GM19395 (cell line): Measurements from ENCODE around the gene PTPRR.
A peak's percentile ranks its signal among the peaks of the same experiment; 100 is the strongest.
"Not testable (repeated sequence)": the region's sequence is repeated elsewhere in the genome, so short reads cannot be mapped to it uniquely, and the experiment has no call there.

Experiments
- ATAC-seq: cut with Tn5 transposase; IDR thresholded peaks from one replicate; pipeline ENCODE4 v1.9.1; 2021; ENCODE audit warnings: mild to moderate bottlenecking, moderate library complexity; ENCODE audit not compliant: unreplicated experiment

PTPRR gene

DNA sequence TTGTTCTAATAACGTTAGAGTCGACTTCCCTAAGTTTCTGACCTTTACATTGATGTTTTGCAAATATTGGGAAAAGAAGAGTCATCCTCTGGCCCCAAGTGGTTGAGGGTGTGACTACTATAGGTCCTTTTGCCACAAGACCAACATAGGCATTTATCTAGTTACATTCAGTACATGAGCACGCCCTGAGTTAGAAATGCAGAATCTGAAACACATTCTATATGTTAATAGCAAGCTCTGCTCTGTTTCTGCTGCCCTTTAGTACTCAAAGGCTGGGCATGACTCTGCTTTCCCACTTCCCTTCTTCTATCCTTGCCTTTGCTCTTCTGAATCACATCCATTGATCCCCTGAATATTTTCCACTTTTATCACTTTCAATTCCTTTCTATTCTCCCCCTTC is 168.2 kb downstream of the PTPRR start:
- ATAC-seq = no peak

DNA sequence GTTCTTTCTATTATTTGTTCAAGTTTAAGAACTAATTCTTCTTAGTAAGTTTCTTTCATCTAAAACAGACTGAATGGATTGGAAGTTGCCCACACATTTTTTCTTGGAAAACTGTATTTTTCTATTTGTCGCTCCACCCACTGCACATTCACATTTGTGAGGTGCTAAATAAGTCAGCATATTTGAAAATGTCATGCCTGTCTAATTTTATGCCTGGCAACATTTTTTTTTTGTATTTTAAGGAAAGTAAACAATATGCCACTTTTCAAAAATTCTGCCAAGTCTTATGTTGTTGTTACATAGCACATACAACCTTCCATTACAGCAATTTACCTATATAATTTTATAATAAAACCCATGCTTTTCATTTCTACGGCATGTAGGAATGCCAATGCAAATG is 170.6 kb downstream of the PTPRR start:
- ATAC-seq = no peak

DNA sequence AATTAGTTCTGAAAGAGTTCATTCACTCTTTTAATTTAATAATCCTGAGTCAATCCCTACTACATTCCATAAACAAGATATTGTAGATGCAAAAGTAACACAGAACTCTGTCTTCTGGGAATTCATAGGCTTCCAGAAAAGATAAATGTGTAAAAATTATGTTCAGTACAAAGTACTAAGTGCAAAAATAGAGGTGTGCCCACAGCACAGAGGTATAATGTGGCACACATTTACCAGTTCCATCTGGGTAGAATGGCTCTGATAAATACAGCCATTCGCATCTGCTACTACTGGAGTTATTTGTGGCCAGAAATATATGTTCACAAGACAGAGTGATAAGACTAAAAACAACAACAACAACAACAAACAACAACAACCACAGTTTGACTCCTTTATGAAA is 171.7 kb downstream of the PTPRR start:
- ATAC-seq = no peak

DNA sequence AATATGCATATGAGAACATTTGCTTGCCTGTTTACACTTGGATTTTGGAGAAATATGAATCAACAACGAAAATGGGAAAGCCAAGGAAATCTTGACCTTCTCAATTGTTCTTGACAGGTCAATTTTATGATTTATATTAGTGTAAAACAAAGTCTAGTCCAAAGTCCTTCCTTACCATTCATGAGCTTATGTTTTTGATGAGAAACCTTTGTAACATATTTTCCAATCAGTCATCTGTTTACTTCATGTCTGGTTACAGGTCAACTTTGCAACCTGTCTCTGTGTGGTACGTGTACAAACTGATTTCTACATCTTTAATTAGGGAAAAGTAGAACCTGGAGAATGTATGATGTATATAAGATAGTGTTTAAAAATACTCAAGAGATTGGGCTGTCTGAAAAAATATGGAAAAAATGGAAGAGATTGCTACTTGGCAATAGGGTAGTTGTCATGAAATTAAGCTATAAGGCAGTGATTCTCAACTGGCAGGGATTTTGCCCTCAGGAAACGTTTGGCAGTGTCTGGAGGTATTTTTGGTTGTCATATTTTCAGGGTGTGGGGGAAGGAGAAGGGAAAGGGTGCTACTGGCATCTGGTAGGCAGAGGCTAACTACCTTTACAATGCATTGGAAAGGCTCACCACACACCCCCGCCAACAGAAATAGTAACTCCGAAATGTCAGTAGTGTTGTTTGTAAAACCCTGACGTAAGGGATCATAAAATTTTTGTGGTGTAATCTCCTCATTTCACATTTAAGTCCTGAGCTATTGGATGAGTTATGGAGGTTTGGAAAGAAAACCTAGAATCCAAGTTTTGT is 172.9 kb downstream of the PTPRR start:
- no peak for ATAC-seq

DNA sequence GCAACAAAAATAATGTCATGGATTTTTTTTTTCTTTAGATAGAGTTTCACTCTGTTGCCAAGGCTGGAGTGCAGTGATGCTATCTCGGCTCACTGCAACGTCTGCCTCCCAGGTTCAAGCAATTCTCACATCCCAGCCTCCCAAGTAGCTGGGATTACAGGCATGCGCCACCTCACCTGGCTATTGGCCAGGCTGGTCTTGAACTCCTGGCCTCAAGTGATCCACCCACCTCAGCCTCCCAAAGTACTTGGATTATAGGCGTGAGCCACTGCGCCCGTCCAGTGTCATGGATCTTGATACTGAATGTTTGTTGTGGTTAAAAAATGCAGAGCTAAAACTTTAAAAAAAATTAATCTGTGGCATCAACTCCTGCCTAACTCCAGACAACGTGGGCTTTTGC is 175.5 kb downstream of the PTPRR start:
- no peak for ATAC-seq

DNA sequence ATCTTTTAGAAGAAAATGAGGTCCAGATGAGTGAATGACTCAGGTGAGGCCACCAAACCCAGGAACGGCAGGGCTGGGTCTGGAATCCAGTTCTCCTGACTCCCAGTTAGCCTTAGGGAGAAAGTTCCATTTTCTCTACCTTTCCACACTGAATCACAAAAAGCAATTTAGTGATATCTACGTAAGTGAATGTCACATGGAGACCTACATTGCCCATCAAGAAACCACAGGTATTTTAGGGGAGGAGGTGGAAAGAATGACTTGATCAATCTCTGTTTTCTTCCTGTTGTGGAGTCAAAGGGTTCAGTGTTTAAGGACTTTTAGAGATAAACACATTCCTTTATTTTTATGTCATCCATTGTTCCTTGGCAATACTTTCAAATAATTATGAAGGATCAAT is 176.4 kb downstream of the PTPRR start:
- no peak for ATAC-seq

DNA sequence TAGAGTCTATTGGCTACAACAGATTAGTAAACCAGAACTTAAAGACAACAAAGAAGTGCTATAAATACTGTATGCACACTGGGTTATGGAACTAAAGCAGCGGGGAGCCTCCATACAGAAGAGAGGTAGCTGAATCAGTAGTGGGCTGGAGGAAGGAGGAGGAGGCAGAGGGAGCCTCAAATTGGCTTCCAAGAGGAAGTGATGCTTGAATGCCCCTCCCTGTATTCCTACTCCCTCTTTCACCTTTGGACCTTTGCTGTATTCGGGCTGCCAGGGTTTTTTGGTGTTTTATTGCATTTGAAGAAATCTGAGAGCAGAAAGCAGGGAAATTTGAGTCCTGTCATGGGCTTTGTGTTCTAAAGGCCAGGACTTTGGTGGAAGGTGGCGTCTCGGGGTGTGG is 179.3 kb downstream of the PTPRR start:
- ATAC-seq = no peak

DNA sequence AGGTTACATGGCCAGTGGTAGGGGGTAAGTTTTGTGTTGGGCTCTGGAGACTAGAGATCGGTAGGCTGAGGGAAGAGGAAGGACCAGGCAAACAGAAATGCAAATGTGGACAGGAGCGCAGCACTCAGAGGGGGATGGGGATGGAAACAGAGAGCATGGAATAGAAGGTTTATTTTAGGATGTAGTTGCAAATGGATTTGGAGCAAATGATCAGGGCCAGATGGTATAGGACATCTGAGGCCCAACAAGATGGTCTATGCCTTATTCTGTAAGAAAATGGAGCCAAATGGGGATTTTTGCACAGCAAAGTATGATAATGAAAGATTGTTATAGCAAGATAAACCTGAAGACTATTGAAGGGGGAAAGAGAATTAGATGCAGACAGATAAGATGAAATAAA is 180.8 kb downstream of the PTPRR start:
- ATAC-seq = no peak

DNA sequence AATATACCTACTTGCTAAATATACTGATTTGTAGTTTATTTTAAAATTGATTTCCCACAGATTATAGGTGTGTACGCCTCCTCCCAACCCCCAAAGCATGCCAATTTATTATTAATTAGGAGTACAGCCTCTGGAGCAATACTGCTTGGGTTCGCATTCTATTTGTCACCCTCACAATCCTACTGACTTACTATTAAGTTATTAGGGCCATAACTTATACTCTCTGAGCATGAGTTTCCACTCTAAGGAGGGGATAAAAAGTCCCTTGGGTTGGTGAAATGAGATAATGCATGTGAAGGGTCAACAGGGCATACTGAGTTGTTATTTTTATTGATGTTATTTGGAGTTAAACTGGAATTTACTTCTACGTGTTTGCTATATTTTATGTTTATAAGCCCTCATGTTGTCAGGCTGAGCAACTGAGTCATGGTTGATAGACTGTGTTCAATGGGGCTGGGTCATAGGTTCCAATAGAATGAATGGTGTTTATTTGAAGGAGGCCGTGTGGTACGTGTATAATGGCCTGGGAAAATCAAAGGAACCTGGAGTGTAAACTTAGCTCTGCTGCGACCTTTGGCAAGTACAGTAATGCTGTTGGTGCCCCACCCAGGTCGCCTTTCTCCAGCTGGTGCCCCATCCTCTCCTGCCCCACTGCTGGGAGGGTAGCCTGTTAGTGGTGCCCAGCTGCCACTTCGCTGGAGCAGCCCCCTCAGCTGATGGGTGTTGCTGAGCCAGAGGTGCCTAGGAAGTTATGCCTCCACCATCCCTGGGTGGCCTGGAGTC is 184.0 kb downstream of the PTPRR start:
- no peak for ATAC-seq

DNA sequence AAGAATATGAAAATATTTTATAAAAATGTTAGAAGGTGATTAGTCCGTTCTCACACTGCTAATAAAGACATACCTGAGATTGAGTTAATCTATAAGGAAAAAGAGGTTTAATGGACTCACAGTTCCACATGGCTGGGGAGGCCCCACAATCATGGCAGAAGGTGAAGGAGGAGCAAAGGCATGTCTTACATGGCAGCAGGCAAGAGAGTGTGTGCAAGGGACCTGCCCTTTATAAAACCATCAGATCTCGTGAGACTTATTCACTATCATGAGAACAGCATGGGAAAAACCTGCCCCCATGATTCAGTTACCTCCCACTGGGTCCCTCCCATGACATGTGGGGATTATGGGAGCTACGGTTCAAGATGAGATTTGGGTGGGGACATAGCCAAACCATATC is 185.3 kb downstream of the PTPRR start:
- not testable (repeated sequence) for ATAC-seq

DNA sequence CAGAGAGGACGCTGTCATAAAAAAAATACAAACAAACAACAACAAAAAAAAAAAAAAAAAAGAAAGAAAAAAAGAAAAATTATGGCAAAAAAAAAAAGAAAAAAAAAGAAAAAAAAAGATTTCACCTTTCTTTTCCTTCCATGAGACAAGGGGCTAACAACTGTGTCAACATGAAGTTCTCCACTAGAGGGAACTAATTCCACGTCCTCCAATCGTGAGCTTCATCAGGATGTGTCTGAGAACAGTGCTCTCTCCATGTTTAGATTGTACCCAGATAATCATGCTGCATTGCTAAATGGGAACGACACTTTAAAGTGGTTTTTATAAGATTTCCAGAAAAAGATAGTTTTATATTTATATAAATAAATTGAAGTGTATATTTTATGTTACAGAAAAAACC is 187.2 kb downstream of the PTPRR start:
- ATAC-seq = peak; percentile 89

DNA sequence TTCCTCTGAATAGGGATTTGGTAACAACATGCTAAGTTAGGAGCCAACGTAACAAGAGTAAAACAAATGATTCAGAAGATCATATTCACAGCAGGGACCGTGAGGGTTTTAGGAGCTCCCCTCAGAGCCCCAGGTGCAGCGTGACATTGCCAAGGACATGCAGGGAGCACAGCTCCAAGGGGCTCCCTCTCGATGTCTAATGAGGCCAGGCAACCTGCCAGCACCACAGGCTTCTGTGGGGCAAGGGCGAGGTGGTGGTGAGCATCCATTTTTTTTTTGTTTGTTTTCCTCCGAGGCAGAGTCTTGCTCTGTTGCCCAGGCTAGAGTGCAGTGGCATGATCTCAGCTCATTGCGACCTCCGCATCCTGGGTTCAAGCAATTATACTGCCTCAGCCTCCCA is 188.3 kb downstream of the PTPRR start:
- ATAC-seq = no peak

DNA sequence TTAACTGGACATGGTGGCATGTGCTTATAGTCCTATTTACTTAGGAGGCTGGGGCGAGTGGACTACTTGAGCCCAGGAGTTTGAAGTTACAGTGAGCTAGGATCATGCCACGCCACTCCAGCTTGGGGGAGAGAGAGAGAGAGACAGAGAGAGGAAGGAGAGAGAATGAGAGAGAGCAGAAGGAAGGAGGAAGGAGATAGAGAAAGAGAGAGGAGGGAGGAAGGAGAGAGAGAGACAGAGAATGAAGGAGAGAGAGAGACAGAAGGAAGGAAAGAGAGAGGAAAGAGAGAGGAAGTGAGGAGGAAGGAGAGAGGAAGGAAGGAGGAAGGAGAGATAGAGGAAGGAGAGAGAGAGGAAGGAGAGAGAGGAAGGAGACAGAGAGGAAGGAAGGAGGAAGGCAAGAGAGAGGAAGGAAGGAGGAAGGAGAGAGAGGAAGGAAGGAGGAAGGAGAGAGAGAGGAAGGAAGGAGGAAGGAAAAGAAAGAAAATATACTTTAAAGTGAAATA is 189.8 kb downstream of the PTPRR start:
- ATAC-seq = no peak

DNA sequence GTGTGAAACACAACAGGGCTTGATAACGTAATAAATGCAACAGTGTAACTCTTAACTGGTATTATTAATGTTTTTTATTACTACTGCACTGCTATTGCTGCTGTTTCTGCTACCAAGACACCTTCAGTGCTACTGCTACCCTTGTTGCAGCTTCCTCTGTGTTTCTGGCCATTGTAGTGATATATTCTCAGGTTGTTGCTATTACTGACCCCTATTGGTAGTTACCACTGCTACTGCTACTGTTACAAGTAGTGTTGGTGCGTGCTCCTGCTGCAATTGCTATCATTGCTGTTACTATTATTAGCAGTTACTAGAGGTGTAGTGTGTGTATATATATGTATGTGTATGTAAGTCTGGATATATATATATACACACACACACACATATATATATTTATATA is 196.1 kb downstream of the PTPRR start:
- no peak for ATAC-seq

DNA sequence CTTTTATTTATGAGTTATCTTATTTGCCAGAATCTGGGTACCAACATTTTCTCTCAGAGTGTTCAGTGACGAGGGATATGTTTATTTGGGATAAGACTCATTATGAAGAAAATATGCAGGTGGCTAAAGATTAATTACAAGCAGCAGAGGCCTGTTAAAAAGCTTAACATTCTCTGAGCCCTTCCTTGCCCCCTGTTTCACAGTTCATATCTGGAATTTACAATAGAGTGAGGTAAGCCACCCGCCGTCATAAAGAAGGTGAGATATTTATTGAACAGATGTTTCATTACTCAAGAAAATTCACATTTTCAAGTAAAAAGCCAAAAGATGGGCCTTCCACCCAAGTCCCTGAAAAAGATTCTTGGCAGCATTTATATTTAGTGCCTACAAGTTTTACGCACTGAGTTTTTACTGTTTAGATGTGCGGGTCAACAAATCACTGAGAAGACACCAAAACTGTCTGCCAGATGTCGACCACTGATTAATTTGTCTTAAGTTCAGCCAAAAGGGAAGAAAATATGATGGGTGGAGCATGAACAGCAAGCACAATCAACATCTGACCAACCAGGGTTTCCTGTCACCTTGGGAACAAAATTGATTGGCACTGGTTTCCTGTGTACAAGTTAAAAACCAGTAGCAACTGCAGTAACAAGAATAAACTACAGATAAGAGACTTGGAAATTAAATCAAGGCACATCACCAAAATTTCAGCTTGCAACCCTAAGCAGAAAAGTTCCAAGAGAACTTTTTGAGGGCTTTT is 197.8 kb downstream of the PTPRR start:
- no peak for ATAC-seq

DNA sequence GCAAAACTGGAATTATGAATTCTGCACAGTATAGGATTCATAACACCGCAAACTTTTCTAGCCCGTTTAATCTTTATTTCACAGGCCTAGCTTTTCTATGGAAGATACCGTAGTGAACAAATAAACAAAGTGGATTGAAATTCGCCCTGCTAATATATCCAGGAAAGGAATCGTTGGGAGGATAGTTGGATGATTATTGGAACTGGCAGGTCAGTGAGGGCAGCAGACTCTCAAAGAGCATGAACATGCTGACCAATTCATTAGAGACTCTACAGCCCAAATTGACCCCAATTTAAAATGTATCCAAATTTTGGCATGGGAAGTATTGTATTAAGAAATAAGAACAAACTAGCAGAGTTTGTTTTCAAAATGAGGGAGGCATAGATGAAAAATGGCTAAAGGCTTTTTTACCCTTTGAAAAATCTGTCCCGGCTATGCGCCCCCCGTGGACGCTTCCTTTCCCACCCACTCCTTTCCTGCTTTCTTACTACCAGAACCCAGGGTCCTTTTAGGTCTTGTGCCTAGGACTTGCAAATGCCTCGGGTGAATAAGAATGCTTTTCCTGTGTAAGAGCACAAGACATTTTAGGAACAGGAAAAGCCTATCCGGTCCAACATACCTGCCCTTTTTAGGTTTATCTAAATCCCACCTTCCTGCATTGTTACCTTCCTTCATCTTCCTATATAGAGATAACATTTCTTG is 198.7 kb downstream of the PTPRR start:
- no peak for ATAC-seq

DNA sequence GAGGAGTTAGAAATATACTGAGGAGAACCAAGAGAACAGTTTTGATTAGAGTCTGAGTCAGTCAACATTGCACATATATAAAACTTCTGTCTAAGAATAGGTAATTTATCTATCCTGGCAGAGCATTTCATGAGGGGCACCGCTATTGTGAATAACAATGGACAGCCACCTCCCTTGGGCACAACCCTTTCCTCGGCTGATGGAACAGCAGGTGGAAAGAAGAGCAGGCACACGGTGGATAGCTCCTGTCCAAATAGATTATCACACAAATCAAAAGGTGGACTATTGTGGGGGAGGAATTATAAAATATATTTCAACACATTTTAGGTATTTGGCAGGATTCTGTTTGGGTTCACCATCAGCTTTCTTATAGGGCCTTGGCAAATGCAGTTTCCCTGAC is 199.3 kb downstream of the PTPRR start:
- ATAC-seq = no peak

DNA sequence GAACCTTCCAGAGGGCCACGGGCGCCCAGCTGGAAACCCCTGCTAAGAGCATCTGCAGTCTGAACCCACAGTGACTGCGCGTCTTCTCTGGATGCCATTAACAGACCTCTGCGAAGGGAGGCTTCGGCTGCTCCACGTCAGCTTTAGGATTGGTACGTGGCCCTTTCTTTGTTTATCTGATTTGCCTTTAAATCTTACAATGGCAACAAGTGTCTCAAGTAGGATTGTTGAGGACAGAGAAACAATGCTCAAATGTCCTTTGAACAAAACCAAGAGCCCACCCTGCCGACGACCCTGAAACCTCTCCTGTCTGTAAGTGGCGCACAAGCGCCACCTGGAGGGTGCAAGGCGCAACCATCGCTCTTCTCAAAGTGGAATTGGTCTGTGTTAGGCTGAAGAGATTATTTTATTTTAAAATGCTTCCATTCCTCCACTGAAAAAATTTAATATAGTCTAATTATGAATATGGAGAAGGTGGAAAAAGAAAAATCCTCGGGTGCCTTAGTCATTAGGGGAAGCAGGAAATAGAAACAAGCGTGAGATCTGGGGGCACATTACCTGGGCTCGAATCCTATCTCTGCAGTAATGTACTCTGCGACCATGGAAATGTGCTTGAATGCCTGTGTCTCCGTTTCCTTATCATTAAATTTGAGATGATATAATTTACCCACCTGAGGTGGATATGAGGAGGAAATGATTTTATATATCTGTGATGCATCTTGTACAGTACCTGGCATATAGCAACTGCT is 200.7 kb downstream of the PTPRR start:
- ATAC-seq = peak; percentile 60

DNA sequence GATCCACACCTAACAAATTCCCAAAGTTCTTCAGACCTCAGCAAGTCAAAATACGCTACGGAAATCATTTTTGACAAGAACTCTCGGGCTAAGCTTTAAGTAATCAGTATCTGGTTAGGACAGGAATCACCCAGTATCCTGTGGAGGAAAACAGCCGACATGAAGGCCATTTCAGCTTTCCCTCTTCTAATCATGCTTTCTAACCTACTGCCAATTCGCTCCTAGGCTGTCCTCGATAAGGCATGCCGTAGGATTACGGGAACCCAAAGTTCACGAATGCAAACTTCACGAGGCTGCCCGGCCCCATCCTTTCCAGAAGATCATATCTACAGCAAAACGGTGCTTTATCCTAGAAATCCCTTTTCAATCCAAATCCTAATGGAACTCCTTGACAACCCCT is 201.5 kb downstream of the PTPRR start:
- no peak for ATAC-seq

DNA sequence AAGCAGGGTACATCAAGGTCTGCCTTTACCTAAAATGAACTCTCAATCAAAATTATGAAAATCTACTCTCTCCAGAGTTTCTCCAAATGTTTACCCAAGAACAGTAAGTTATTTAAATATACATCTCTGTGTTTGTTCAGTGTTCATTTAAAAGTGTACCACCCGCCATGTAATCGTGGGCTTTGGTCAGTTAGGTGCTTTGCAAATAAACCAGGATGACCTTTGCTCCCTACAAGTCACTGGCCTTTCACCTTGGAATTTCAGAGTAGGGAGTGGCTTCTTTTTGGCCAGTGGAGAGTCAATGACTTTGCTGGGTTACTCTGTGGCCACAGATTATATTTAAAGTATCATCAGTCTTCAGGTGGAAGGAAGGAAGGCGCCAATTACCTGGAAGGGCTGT is 208.7 kb downstream of the PTPRR start:
- no peak for ATAC-seq
